ENCODE data around the gene ZCCHC13.
A peak's percentile ranks its signal among the peaks of the same experiment; 100 is the strongest.

The ZCCHC13 gene

DNA sequence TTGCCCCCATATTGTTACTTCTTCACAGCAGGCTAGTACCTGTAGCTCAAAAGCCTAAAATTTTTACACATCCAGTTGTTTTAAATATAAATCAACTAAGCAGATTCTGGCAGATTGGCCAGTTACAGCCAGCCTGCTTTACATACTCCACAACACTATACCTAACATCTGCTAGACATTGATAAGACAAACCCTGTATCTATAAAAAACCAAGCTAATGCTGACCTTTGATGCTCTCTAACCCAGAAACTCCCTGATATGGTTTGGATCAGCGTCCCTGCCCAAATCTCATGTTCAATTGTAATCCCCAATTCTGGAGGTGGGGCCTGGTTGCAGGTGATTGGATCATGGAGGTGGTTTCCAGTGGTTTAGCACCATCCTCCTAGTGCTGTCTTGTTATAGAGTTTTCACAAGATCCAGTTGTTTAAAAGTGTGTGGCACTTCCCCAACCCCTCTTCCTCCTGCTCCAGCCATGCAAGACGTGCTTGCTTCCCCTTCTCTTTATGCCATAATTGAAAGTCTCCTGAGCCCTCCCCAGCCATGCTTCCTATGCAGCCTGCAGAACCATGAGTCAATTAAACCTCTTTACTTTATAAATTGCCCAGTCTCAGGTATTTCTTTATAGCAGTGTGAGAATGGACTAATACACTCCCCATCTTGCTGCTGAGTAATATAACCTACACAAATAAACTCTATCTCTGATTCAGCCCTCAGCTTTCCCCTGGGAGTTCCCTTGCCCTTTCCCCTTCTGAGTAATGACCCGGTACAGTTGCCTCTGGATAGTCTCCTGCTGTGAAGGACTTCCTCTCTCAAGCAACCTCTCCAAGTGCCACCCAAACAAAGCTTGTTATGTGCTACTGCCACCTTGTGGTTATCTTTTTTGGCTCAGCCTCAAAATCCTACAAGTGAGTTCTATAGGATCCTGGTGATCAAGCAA is 39.6 kb downstream of the ZCCHC13 start:
- peak; percentile 62 for ATAC-seq (ENCODE audit: low read depth)
- H3K9me3 Mint-ChIP-seq = peaks cover 2% of the 10 kb centered on the region
- no peaks in the 10 kb centered on the region for H3K36me3 Mint-ChIP-seq
- DNase-seq (ENCODE audit: low spot score in 2 of 2) = peak; percentile 28 to 39
- no peak overlapping the region for H3K4me3 Mint-ChIP-seq
- peaks cover 3% of the 10 kb centered on the region for H3K27me3 Mint-ChIP-seq
- H3K4me1 Mint-ChIP-seq = peaks cover 9% of the 10 kb centered on the region
- H3K27ac Mint-ChIP-seq = no peak overlapping the region

DNA sequence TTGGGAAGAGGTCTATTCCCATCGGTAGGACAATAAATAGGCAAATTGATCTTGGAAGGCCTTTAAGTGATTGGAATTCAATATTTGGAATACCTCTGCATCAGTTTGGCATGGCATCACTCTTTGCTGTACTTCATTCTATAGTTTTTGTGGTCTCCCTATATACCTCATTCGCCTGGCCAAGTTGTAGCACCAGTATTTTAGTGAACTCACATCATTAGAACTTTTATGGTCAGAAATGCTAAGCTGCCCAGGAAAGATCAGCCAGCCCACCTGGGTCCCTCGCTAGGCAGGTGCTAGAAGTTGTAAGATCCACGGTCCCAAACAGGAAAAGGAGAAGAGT is 40.3 kb downstream of the ZCCHC13 start:
- no peaks in the 10 kb centered on the region for H3K27me3 Mint-ChIP-seq
- DNase-seq (ENCODE audit: low spot score in 2 of 2) (no peak), ATAC-seq (ENCODE audit: low read depth) (no peak)
- H3K4me1 Mint-ChIP-seq = peaks cover 9% of the 10 kb centered on the region
- no peak overlapping the region for H3K27ac Mint-ChIP-seq
- no peaks in the 10 kb centered on the region for H3K9me3 Mint-ChIP-seq
- no peak overlapping the region for H3K4me3 Mint-ChIP-seq
- H3K36me3 Mint-ChIP-seq = no peaks in the 10 kb centered on the region

DNA sequence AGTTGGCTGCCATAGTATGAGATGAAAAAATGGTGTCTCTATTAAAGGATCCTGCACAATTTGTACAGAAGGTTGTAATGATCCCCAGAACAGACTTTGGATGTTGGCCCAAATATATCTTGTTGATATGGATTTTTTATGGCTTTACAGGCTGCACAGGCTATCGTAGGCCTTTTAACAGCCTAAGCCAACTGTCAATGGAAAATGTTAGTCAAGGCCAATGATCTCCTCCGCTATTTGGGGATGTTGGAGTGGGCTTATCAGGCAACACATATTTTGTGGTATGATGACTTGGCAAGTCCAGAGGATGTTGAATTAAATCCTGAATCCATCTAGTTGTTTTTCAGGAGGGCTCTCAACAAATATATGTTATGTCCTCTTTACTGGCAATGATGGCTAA is 42.1 kb downstream of the ZCCHC13 start:
- no peaks in the 10 kb centered on the region for H3K36me3 Mint-ChIP-seq
- no peak overlapping the region for H3K4me3 Mint-ChIP-seq
- no peaks in the 10 kb centered on the region for H3K9me3 Mint-ChIP-seq
- peaks cover 9% of the 10 kb centered on the region for H3K4me1 Mint-ChIP-seq
- DNase-seq (ENCODE audit: low spot score in 2 of 2) (no peak), ATAC-seq (ENCODE audit: low read depth) (no peak)
- no peaks in the 10 kb centered on the region for H3K27me3 Mint-ChIP-seq
- no peak overlapping the region for H3K27ac Mint-ChIP-seq

- Mint-ChIP-seq H3K9me3 (no peaks in the 10 kb centered on the region), H3K4me1 (peaks cover 4% of the 10 kb centered on the region), H3K27me3 (no peaks in the 10 kb centered on the region), H3K4me3 (no peak overlapping the region), H3K27ac (no peak overlapping the region), H3K36me3 (no peaks in the 10 kb centered on the region)
- DNase-seq (ENCODE audit: low spot score in 2 of 2) (no peak), ATAC-seq (ENCODE audit: low read depth) (no peak)
Measured at GRCh38 chrX:74349387-74349786, 45.4 kb downstream of the ZCCHC13 start.

DNA sequence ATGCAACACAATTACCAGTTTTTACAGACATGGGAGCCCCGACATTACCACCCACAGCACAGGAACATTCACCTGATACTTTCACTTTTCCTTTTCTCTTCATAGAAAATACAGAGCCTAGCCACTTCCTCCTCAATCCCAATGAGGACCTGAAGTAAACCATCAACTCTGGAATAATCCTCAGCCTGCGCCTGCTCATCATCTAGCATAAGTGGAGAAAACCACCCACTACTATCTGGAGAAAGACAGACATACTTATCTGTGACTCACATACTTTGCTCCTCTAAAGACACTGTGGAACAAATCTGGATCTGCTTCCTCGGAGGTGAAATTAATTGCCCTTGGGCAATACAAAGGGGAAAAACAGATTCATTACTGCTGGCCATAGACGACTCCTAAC is 47.8 kb downstream of the ZCCHC13 start:
- Mint-ChIP-seq H3K27me3 (no peaks in the 10 kb centered on the region), H3K4me3 (peak overlapping the region; percentile 27), H3K4me1 (peaks cover 4% of the 10 kb centered on the region), H3K27ac (no peak overlapping the region), H3K36me3 (no peaks in the 10 kb centered on the region), H3K9me3 (no peaks in the 10 kb centered on the region)
- DNase-seq (ENCODE audit: low spot score in 2 of 2) (no peak), ATAC-seq (ENCODE audit: low read depth) (no peak)

DNA sequence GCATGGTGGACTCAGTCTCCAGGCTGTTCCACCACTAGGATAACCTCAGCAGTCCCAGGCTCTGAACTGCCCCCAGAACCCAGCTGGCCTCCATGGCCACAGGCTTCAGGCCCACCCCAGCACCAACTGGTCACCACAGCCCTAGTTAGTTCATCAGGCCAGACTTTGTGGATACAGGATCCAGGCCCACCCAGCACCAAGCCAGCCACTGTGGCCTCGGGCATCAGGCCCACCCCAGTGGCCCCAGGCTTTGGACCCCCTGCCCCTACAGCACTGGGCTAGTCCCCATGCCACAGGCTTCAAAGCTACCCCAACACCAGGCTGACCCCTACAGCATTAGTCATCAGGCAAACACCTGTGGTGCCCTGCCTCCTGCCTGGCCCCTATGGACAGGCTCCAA is 50.0 kb downstream of the ZCCHC13 start:
- peaks cover 4% of the 10 kb centered on the region for H3K4me1 Mint-ChIP-seq
- peaks cover 2% of the 10 kb centered on the region for H3K27me3 Mint-ChIP-seq
- H3K4me3 Mint-ChIP-seq = no peak overlapping the region
- no peaks in the 10 kb centered on the region for H3K36me3 Mint-ChIP-seq
- no peaks in the 10 kb centered on the region for H3K9me3 Mint-ChIP-seq
- no peak for ATAC-seq (ENCODE audit: low read depth)
- DNase-seq (ENCODE audit: low spot score in 2 of 2) = no peak
- H3K27ac Mint-ChIP-seq = no peak overlapping the region

All from memory B cell (primary cell).